Esophagus muscularis mucosa (tissue), 4 donors: ENCODE measurements around the gene PGAP1. TPM values are rescaled to one million over a fixed set of nuclear protein-coding genes. Genes with fewer than 3 reads are reported as not detected.

Experiments used
- DNase-seq: peaks from one replicate; pipeline ENCODE4 v3.0.0-alpha.2; 2017; ENCODE audit errors: extremely low spot score
- H3K27ac ChIP-seq, 4 donors: fragments of 200-600 bp; sonication (generic); replicated peaks in 1 of 4; 1 replicate in 3 of 4; 2 replicates in 1 of 4; pipeline ENCODE4 v1.5.1; 2016 to 2019; ENCODE audit warnings: mild to moderate bottlenecking in 1 of 4
- H3K27me3 ChIP-seq, 4 donors: fragments of 200-600 bp; sonication (generic); one replicate each; pipeline versions ENCODE4 v1.5.1 to v1.6.0; 2016 to 2019
- H3K36me3 ChIP-seq, 4 donors: fragments of 200-600 bp; sonication (generic); one replicate each; pipeline ENCODE4 v1.5.1; 2016 to 2019
- H3K4me1 ChIP-seq, 4 donors: fragments of 200-600 bp; sonication (generic); one replicate each; pipeline ENCODE4 v1.5.1; 2016 to 2019
- H3K4me3 ChIP-seq, 4 donors: fragments of 200-600 bp; sonication (generic); 1 replicate in 2 of 4; 2 replicates in 2 of 4; pipeline ENCODE4 v1.5.1; 2016 to 2019; ENCODE audit warnings: mild to moderate bottlenecking in 4 of 4, moderate library complexity in 1 of 4
- H3K9me3 ChIP-seq, 4 donors: fragments of 200-600 bp; sonication (generic); 1 replicate in 3 of 4; 2 replicates in 1 of 4; pipeline ENCODE4 v1.5.1; 2016 to 2019
- CTCF ChIP-seq, 3 experiments: fragments of 200-600 bp in 2 of 3; fragments of 450-650 bp in 1 of 3; sonication (generic) in 2 of 3; IDR thresholded peaks; one replicate each; pipeline ENCODE4 v1.5.1; 2017 to 2019; ENCODE audit warnings: antibody characterized with exemption in 3 of 3, mild to moderate bottlenecking in 2 of 3, moderate library complexity in 1 of 3
- EP300 ChIP-seq: sonication (generic); formaldehyde crosslinking; IDR thresholded peaks from one replicate; pipeline ENCODE4 v1.6.1; 2017; ENCODE audit warnings: antibody characterized with exemption
- POLR2A ChIP-seq: fragments of 450-650 bp; IDR thresholded peaks from one replicate; pipeline ENCODE4 v1.6.1; 2017; ENCODE audit warnings: antibody characterized with exemption, moderate library complexity, mild to moderate bottlenecking, low read depth
- POLR2AphosphoS5 ChIP-seq, 2 donors: sonication (generic); formaldehyde crosslinking; IDR thresholded peaks; one replicate each; pipeline ENCODE4 v1.6.1; 2017; ENCODE audit warnings: antibody characterized with exemption in 2 of 2
- WGBS: methylation state at CpG from one replicate; pipeline ENCODE4 v1.1.5; 2018; 5-methylcytosine and 5-hydroxymethylcytosine counted together
- intact Hi-C: fragments of 100-400 bp; cut with DNase I; formaldehyde crosslinking; loops from one replicate; pipeline ENCODE4 v1.15.1; 2023
- total RNA-seq, 4 donors: library from RNA; depleted of rRNA; stranded (reverse); fragments of >200 nt; gene quantifications; one replicate each; pipeline versions ENCODE4 v1.1.0 to v1.2.1, GENCODE V29; 2016

The PGAP1 gene
- total RNA-seq, 4 donors from 2014 or later: 3.7 to 7.5 (median 5.6) TPM

- Histone ChIP-seq H3K27ac (no peak overlapping the region), H3K36me3 (no peaks in the 10 kb centered on the region), H3K4me1 (no peaks in the 10 kb centered on the region), H3K27me3 (no peaks in the 10 kb centered on the region), H3K9me3 (no peaks in the 10 kb centered on the region), H3K4me3 (no peak overlapping the region)
- no peak for DNase-seq
- intact Hi-C loops: no loop called here
- TF ChIP-seq CTCF (IDR thresholded peaks at IDR 0.05) (no peak), POLR2A (no peak), POLR2AphosphoS5 (IDR thresholded peaks at IDR 0.05) (no peak), EP300 (no peak)
- 94% methylated on average over 2 of the region's 2 CpGs for WGBS
Observed at GRCh38 chr2:196959281-196959680, 32.8 kb upstream of the PGAP1 start.

GRCh38 chr2:196957881-196958525 is 31.5 kb upstream of the PGAP1 start:
- WGBS: 80% methylated on average over 1 of the region's 1 CpG
- H3K4me3 ChIP-seq: no peak overlapping the region
- no peak for DNase-seq
- H3K4me1 ChIP-seq: no peaks in the 10 kb centered on the region
- H3K27me3 ChIP-seq: no peaks in the 10 kb centered on the region
- H3K9me3 ChIP-seq: no peaks in the 10 kb centered on the region
- TF ChIP-seq POLR2A: no peak
- TF ChIP-seq POLR2AphosphoS5 (IDR thresholded peaks at IDR 0.05): no peak
- TF ChIP-seq EP300: no peak
- no peak for TF ChIP-seq CTCF (IDR thresholded peaks at IDR 0.05)
- H3K36me3 ChIP-seq: no peaks in the 10 kb centered on the region
- no peak overlapping the region for H3K27ac ChIP-seq
- intact Hi-C loops: no loop called here

DNA sequence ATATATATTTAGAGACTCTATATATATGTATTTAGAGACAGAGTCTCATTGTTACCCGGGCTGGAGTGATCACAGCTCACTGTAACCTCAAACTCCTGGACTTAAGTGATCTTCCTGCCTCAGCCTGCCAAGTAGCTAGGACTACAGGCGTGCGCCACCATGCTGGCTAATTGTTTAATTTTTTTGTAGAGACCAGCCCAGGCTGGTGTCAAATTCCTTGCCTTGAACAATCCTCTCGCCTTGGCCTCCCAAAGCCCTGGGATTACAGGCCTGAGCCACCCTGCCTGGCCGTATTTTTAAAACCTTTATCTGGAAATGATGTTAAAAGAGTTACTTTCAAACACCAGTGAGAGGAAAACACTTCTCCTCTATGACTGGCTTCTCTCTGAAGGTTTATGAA is 30.9 kb upstream of the PGAP1 start:
- intact Hi-C loops: no loop called here
- H3K27ac ChIP-seq: no peak overlapping the region
- H3K36me3 ChIP-seq: no peaks in the 10 kb centered on the region
- no peak overlapping the region for H3K4me3 ChIP-seq
- no peaks in the 10 kb centered on the region for H3K9me3 ChIP-seq
- no peak for DNase-seq
- no peaks in the 10 kb centered on the region for H3K4me1 ChIP-seq
- 88% methylated on average over 5 of the region's 5 CpGs for WGBS
- H3K27me3 ChIP-seq: no peaks in the 10 kb centered on the region
- no peak for TF ChIP-seq CTCF (IDR thresholded peaks at IDR 0.05)
- no peak for TF ChIP-seq POLR2A
- TF ChIP-seq POLR2AphosphoS5 (IDR thresholded peaks at IDR 0.05): no peak
- no peak for TF ChIP-seq EP300

GRCh38 chr2:196956069-196956468 is 29.6 kb upstream of the PGAP1 start:
- DNase-seq: no peak
- intact Hi-C loops: no loop called here

More at GRCh38 chr2:196956069-196956468, 29.6 kb upstream of the PGAP1 start:
- H3K27ac ChIP-seq: no peak overlapping the region
- WGBS: 76% methylated on average over 6 of the region's 6 CpGs
- no peaks in the 10 kb centered on the region for H3K9me3 ChIP-seq
- no peaks in the 10 kb centered on the region for H3K36me3 ChIP-seq
- no peaks in the 10 kb centered on the region for H3K4me1 ChIP-seq
- H3K4me3 ChIP-seq: no peak overlapping the region
- no peaks in the 10 kb centered on the region for H3K27me3 ChIP-seq
- TF ChIP-seq POLR2A (no peak), CTCF (IDR thresholded peaks at IDR 0.05) (no peak), POLR2AphosphoS5 (IDR thresholded peaks at IDR 0.05) (no peak), EP300 (no peak)
